Neural cell (in vitro differentiated cells): Measurements from ENCODE around the gene TMEM240. TPM values are rescaled to one million over a fixed set of nuclear protein-coding genes. Genes with fewer than 3 reads are reported as not detected.
"Not testable (repeated sequence)": the region's sequence is repeated elsewhere in the genome, so short reads cannot be mapped to it uniquely, and the experiment has no call there.

ENCODE experiments used
- H2AFZ ChIP-seq: fragments of 200-600, 300-800 bp; sonication (generic), shearing (Covaris generic); 2 replicates; pipeline ENCODE4 v1.6.0; 2014; ENCODE audit warnings: low read depth, mild to moderate bottlenecking, antibody characterized with exemption, low read length, moderate library complexity
- H3F3A ChIP-seq: fragments of 200-600 bp; shearing (Covaris generic); 2 replicates; pipeline ENCODE4 v1.6.1; 2016; ENCODE audit warnings: mild to moderate bottlenecking, moderate library complexity, mixed read lengths, antibody characterized with exemption, low read length; ENCODE audit not compliant: insufficient read depth, poor library complexity, severe bottlenecking
- H3K27ac ChIP-seq: fragments of 200-600, 300-800 bp; sonication (generic), shearing (Covaris generic); 2 replicates; pipeline ENCODE4 v1.5.1; 2014; ENCODE audit warnings: mild to moderate bottlenecking, low read length, moderate library complexity
- H3K27me3 ChIP-seq: fragments of 300-800, 200-600 bp; sonication (generic), shearing (Covaris generic); 2 replicates; pipeline ENCODE4 v1.6.0; 2014; ENCODE audit warnings: mild to moderate bottlenecking, low read depth, low read length, moderate library complexity; ENCODE audit not compliant: insufficient read depth
- H3K36me3 ChIP-seq: fragments of 300-800, 200-600 bp; sonication (generic), shearing (Covaris generic); 2 replicates; pipeline ENCODE4 v1.5.1; 2014; ENCODE audit warnings: mild to moderate bottlenecking, antibody characterized with exemption, low read length, moderate library complexity; ENCODE audit not compliant: insufficient read depth
- H3K4me2 ChIP-seq: fragments of 300-800, 200-600 bp; sonication (generic), shearing (Covaris generic); 2 replicates; pipeline ENCODE4 v1.6.0; 2014; ENCODE audit warnings: mild to moderate bottlenecking, low read length
- H3K4me3 ChIP-seq: fragments of 300-800, 200-600 bp; sonication (generic), shearing (Covaris generic); 2 replicates; pipeline ENCODE4 v1.5.1; 2014; ENCODE audit warnings: mild to moderate bottlenecking, low read length, moderate library complexity
- H3K79me2 ChIP-seq: fragments of 200-600 bp; shearing (Covaris generic); replicated peaks from 2 replicates; pipeline ENCODE4 v1.6.0; 2014; ENCODE audit warnings: mild to moderate bottlenecking, low read length, moderate library complexity; ENCODE audit not compliant: insufficient read depth
- H3K9ac ChIP-seq: fragments of 300-800, 200-600 bp; sonication (generic), shearing (Covaris generic); 2 replicates; pipeline ENCODE4 v1.6.1; 2016; ENCODE audit warnings: mild to moderate bottlenecking, low read length, mixed read lengths
- H3K9me2 ChIP-seq: fragments of 200-600 bp; shearing (Covaris generic); 2 replicates; pipeline ENCODE4 v1.6.1; 2016; ENCODE audit warnings: mild to moderate bottlenecking, low read length, mixed read lengths; ENCODE audit not compliant: insufficient read depth
- H3K9me3 ChIP-seq: fragments of 200-600, 300-800 bp; sonication (generic), shearing (Covaris generic); 2 replicates; pipeline ENCODE4 v1.6.1; 2016; ENCODE audit warnings: mild to moderate bottlenecking, mixed run types, low read length, moderate library complexity, mixed read lengths
- H4K20me1 ChIP-seq: fragments of 200-600 bp; shearing (Covaris generic); 2 replicates; pipeline ENCODE4 v1.6.1; 2016; ENCODE audit warnings: mild to moderate bottlenecking, mixed run types; ENCODE audit not compliant: insufficient read depth
- EP300 ChIP-seq: fragments of 450-650 bp; conservative IDR thresholded peaks from 2 replicates; pipeline ENCODE4 v1.6.1; 2014; ENCODE audit warnings: antibody characterized with exemption, mild to moderate bottlenecking, moderate library complexity; ENCODE audit not compliant: poor library complexity, severe bottlenecking
- EZH2 ChIP-seq: fragments of 200-600, 300-800 bp; shearing (Covaris generic), sonication (generic); IDR thresholded peaks from 2 replicates; pipeline ENCODE4 v1.6.1; 2014; ENCODE audit warnings: antibody characterized with exemption, low read length, borderline replicate concordance, mild to moderate bottlenecking; ENCODE audit not compliant: insufficient read depth, poor library complexity, severe bottlenecking
- MXI1 ChIP-seq: fragments of 450-650 bp; conservative IDR thresholded peaks from 2 replicates; pipeline ENCODE4 v1.6.1; 2014; ENCODE audit warnings: antibody characterized with exemption, mild to moderate bottlenecking; ENCODE audit not compliant: poor library complexity, severe bottlenecking
- POLR2AphosphoS5 ChIP-seq: IDR thresholded peaks from 2 replicates; pipeline ENCODE4 v1.6.1; 2012
- RAD21 ChIP-seq: fragments of 450-650 bp; conservative IDR thresholded peaks from 2 replicates; pipeline ENCODE4 v1.6.1; 2014; ENCODE audit warnings: antibody characterized with exemption, mild to moderate bottlenecking, moderate library complexity
- REST ChIP-seq: IDR thresholded peaks from 2 replicates; pipeline ENCODE4 v1.6.1; 2012; ENCODE audit warnings: borderline replicate concordance
- SMC3 ChIP-seq: fragments of 450-650 bp; conservative IDR thresholded peaks from 2 replicates; pipeline ENCODE4 v1.6.1; 2014; ENCODE audit warnings: antibody characterized with exemption, mild to moderate bottlenecking, moderate library complexity; ENCODE audit not compliant: poor library complexity
- TAF1 ChIP-seq: IDR thresholded peaks from 2 replicates; pipeline ENCODE4 v1.6.1; 2012; ENCODE audit warnings: low read depth
- polyA plus RNA-seq: library from polyadenylated mRNA; depleted of rRNA; stranded (reverse); fragments of >200 nt; gene quantifications from 2 replicates; pipeline ENCODE4 v1.2.3, GENCODE V29; 2014
- TF ChIP-seq, protein P1 (sequence below): fragments of 450-650 bp; IDR thresholded peaks from 2 replicates; pipeline ENCODE4 v1.5.1; 2014; ENCODE audit warnings: antibody characterized with exemption, mild to moderate bottlenecking, moderate library complexity; ENCODE audit not compliant: poor library complexity, severe bottlenecking

Gene TMEM240
- polyA plus RNA-seq, 1 donor from 2014 or later, result 46.7 TPM

GRCh38 chr1:1518621-1519007, 21.8 kb downstream of the TMEM240 start:
- not testable (repeated sequence) for H3K9me3 ChIP-seq, H4K20me1 ChIP-seq, H3K9me2 ChIP-seq, H3F3A ChIP-seq, H3K36me3 ChIP-seq, H3K9ac ChIP-seq, H3K27me3 ChIP-seq, H3K79me2 ChIP-seq, H2AFZ ChIP-seq, H3K4me2 ChIP-seq, H3K4me3 ChIP-seq, H3K27ac ChIP-seq

DNA sequence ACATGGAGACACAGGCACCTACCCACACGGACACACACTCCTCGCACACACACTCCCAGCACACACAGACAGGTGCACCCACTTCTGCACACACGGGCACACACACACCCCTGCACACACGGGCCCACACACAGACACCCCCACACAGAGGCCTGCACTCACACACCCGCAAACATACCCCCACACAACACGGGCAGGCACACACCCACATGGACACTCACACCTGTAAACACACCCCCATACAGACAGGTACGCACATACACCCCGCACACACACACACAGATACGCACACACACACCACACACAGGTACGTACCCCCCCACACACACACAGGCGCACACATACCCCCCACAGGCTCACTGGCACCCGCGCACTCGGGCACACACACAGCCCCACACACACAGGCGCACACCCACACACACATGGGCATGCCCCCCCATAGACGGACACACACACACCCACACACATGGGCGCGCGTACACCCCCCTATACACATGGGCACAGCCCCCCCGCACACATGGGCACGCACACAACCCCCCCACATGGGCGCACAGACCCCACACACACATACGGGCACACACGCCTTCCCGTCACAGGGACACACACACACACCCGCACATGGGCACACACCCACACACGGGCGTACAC, 22.3 kb downstream of the TMEM240 start:
- TF ChIP-seq RAD21 (no peak), EZH2 (no peak), POLR2AphosphoS5 (no peak), REST (no peak), SMC3 (no peak), TAF1 (no peak), MXI1 (no peak), EP300 (no peak)
- TF ChIP-seq, protein P1, sequence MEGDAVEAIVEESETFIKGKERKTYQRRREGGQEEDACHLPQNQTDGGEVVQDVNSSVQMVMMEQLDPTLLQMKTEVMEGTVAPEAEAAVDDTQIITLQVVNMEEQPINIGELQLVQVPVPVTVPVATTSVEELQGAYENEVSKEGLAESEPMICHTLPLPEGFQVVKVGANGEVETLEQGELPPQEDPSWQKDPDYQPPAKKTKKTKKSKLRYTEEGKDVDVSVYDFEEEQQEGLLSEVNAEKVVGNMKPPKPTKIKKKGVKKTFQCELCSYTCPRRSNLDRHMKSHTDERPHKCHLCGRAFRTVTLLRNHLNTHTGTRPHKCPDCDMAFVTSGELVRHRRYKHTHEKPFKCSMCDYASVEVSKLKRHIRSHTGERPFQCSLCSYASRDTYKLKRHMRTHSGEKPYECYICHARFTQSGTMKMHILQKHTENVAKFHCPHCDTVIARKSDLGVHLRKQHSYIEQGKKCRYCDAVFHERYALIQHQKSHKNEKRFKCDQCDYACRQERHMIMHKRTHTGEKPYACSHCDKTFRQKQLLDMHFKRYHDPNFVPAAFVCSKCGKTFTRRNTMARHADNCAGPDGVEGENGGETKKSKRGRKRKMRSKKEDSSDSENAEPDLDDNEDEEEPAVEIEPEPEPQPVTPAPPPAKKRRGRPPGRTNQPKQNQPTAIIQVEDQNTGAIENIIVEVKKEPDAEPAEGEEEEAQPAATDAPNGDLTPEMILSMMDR, result no peak
- Histone ChIP-seq H3K4me3 (no peak overlapping the region), H3K27me3 (no peaks in the 10 kb centered on the region), H3K9me3 (no peaks in the 10 kb centered on the region), H3K36me3 (no peaks in the 10 kb centered on the region), H4K20me1 (no peaks in the 10 kb centered on the region), H3K27ac (no peak overlapping the region), H3K9me2 (no peaks in the 10 kb centered on the region), H2AFZ (no peak overlapping the region), H3K9ac (no peak overlapping the region), H3K4me2 (no peak overlapping the region), H3F3A (no peaks in the 10 kb centered on the region), H3K79me2 (no peaks in the 10 kb centered on the region)

DNA sequence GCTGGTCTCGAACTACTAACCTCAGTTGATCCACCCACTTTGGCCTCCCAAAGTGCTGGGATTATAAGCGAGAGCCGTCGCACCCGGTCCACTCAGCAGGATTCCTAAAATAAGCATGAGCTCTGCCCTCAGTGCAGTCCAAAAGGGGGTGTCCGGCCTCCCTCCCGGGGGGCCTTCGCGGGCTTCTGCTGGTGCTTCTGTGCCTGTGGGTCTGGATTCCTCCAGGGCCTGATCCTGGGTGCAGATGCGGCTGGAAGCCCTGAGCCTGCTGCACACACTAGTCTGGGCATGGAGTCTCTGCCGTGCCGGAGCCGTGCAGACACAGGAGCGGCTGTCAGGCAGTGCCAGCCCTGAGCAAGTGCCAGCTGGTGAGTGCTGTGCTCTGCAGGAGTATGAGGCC, 23.5 kb downstream of the TMEM240 start:
- not testable (repeated sequence) for H3K4me3 ChIP-seq, H3F3A ChIP-seq, H3K27me3 ChIP-seq, H3K4me2 ChIP-seq, H3K9ac ChIP-seq, H3K79me2 ChIP-seq, H3K36me3 ChIP-seq, H3K9me2 ChIP-seq, H2AFZ ChIP-seq, H4K20me1 ChIP-seq, H3K27ac ChIP-seq, H3K9me3 ChIP-seq

- not testable (repeated sequence) for H3K79me2 ChIP-seq, H3K27ac ChIP-seq, H3K9me3 ChIP-seq, H3K36me3 ChIP-seq, H2AFZ ChIP-seq, H4K20me1 ChIP-seq, H3K4me3 ChIP-seq, H3K9ac ChIP-seq, H3K9me2 ChIP-seq, H3F3A ChIP-seq, H3K4me2 ChIP-seq, H3K27me3 ChIP-seq
Observed at GRCh38 chr1:1514376-1514775, 26.0 kb downstream of the TMEM240 start.

GRCh38 chr1:1513675-1514074, 26.7 kb downstream of the TMEM240 start:
- H3K36me3 ChIP-seq, H2AFZ ChIP-seq, H3K4me2 ChIP-seq, H3F3A ChIP-seq, H3K79me2 ChIP-seq, H3K27ac ChIP-seq, H3K9ac ChIP-seq, H3K27me3 ChIP-seq, H3K9me3 ChIP-seq, H3K9me2 ChIP-seq, H4K20me1 ChIP-seq, H3K4me3 ChIP-seq: not testable (repeated sequence)
